Stomach (tissue), 9 donors: ENCODE results near the gene BPI. TPM values are rescaled to one million over a fixed set of nuclear protein-coding genes. Genes with fewer than 3 reads are reported as not detected.

Source experiments
- DNase-seq, 2 donors: peaks; one replicate each; pipeline versions ENCODE4 v3.0.0 to v3.0.0-alpha.2; 2013 to 2019
- H3K27ac ChIP-seq, 5 donors: fragments of 200-600 bp in 4 of 5; sonication (generic) in 4 of 5; one replicate each; pipeline ENCODE4 v1.5.1; 2013 to 2019; ENCODE audit warnings: mild to moderate bottlenecking in 1 of 5, moderate library complexity in 1 of 5
- H3K27me3 ChIP-seq, 3 donors: fragments of 200-600 bp; sonication (generic); one replicate each; pipeline ENCODE4 v1.5.1; 2017 to 2019; ENCODE audit warnings: mixed run types in 1 of 3
- H3K36me3 ChIP-seq, 4 donors: fragments of 200-600 bp; sonication (generic); 1 replicate in 3 of 4; 2 replicates in 1 of 4; pipeline ENCODE4 v1.5.1; 2016 to 2019
- H3K4me1 ChIP-seq, 4 donors: fragments of 200-600 bp; sonication (generic); one replicate each; pipeline ENCODE4 v1.5.1; 2016 to 2019
- H3K4me3 ChIP-seq, 4 donors: fragments of 200-600 bp; sonication (generic) in 3 of 4; one replicate each; pipeline ENCODE4 v1.5.1; 2016 to 2019; ENCODE audit warnings: mild to moderate bottlenecking in 1 of 4
- H3K9me3 ChIP-seq, 4 donors: fragments of 200-600 bp; sonication (generic); one replicate each; pipeline ENCODE4 v1.5.1; 2016 to 2019
- EP300 ChIP-seq: sonication (generic); formaldehyde crosslinking; IDR thresholded peaks from one replicate; pipeline ENCODE4 v1.6.1; 2017; ENCODE audit warnings: antibody characterized with exemption
- POLR2A ChIP-seq, 4 donors: fragments of 450-650 bp; IDR thresholded peaks; one replicate each; pipeline ENCODE4 v1.6.1; 2016; ENCODE audit warnings: antibody characterized with exemption in 4 of 4, control low read depth in 2 of 4, mild to moderate bottlenecking in 1 of 4, moderate library complexity in 1 of 4
- POLR2AphosphoS5 ChIP-seq, 3 donors: sonication (generic); formaldehyde crosslinking; IDR thresholded peaks; one replicate each; pipeline ENCODE4 v1.6.1; 2016; ENCODE audit warnings: antibody characterized with exemption in 3 of 3
- WGBS, 5 donors: extraction: QIAGEN DNeasy Blood & Tissue Kit in 3 of 5; methylation state at CpG; one replicate each; pipeline versions ENCODE4 v1.1.5 to v1.1.7; 2013 to 2018; 5-methylcytosine and 5-hydroxymethylcytosine counted together
- intact Hi-C: fragments of 100-400 bp; cut with DNase I; formaldehyde crosslinking; loops from one replicate; pipeline ENCODE4 v1.15.1; 2023; ENCODE audit warnings: low total_unique reads
- polyA plus RNA-seq, 3 donors: library from polyadenylated mRNA; stranded (reverse); fragments of 200-250 nt; gene quantifications; one replicate each; pipeline ENCODE4 v1.2.3, GENCODE V29; 2013
- total RNA-seq, 5 donors: library from RNA; depleted of rRNA; stranded (reverse); fragments of >200 nt; gene quantifications; one replicate each; pipeline versions ENCODE4 v1.1.0 to v1.2.3, GENCODE V29; 2014 to 2016
- TF ChIP-seq, protein P1 (sequence below), 7 experiments: fragments of 450-650 bp in 4 of 7; fragments of 200-600 bp in 3 of 7; sonication (generic) in 3 of 7; IDR thresholded peaks; one replicate each; pipeline ENCODE4 v1.5.1; 2016 to 2019; ENCODE audit warnings: antibody characterized with exemption in 7 of 7, control low read depth in 2 of 7, mild to moderate bottlenecking in 1 of 7
- donor health status: healthy with polysubstance abuse.
- donor health status: Bipolar disorder and iron deficiency.
- donor health status: healthy.

Gene BPI
- total and polyA plus RNA-seq, 8 donors: 0.13 to 4.8 (median 0.86) TPM; not detected in 4

DNA sequence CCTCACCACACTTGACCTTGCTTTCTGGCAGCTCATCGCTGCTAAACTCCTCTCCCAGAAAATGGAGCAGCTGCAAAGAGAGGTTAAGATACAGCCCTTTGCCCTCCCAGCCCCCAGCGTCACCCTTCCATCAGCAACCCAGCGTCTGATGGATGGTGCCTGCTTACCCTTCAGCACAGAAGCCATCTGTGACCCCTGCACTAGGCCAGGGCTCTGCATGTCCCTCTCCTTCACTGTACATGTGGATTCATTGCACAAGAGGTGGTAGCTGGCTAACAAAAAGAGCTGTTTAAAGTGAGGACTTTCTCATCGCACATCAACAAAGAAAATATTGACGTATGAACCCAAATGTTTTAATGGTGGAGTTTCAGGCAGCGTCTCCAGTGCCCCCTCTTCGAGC is 54.6 kb downstream of the BPI start:
- TF ChIP-seq EP300 (no peak), POLR2AphosphoS5 (IDR thresholded peaks at IDR 0.05) (no peak), POLR2A (IDR thresholded peaks at IDR 0.05) (no peak)
- TF ChIP-seq, protein P1, sequence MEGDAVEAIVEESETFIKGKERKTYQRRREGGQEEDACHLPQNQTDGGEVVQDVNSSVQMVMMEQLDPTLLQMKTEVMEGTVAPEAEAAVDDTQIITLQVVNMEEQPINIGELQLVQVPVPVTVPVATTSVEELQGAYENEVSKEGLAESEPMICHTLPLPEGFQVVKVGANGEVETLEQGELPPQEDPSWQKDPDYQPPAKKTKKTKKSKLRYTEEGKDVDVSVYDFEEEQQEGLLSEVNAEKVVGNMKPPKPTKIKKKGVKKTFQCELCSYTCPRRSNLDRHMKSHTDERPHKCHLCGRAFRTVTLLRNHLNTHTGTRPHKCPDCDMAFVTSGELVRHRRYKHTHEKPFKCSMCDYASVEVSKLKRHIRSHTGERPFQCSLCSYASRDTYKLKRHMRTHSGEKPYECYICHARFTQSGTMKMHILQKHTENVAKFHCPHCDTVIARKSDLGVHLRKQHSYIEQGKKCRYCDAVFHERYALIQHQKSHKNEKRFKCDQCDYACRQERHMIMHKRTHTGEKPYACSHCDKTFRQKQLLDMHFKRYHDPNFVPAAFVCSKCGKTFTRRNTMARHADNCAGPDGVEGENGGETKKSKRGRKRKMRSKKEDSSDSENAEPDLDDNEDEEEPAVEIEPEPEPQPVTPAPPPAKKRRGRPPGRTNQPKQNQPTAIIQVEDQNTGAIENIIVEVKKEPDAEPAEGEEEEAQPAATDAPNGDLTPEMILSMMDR (IDR thresholded peaks at IDR 0.05): no peak
- Histone ChIP-seq H3K4me1 (no peaks in the 10 kb centered on the region), H3K4me3 (no peak overlapping the region), H3K27ac (no peak overlapping the region), H3K9me3 (no peaks in the 10 kb centered on the region), H3K27me3 (no peaks in the 10 kb centered on the region), H3K36me3 (no peaks in the 10 kb centered on the region)
- intact Hi-C loops: no loop called here
- WGBS, 5 donors: 71 to 79% (median 74%) methylated on average over 7 of the region's 7 CpGs
- no peak for DNase-seq

- no peaks in the 10 kb centered on the region for H3K4me1 ChIP-seq
Measured at GRCh38 chr20:38363004-38363747, 59.2 kb downstream of the BPI start.

GRCh38 chr20:38369389-38369788 is 65.4 kb downstream of the BPI start:
- peak in 1 of 2 donors; percentile 16 for DNase-seq
- WGBS, 5 donors: 34 to 43% (median 36%) methylated on average over 2 of the region's 2 CpGs
- intact Hi-C loops: no loop called here

More at GRCh38 chr20:38363004-38363747, 59.2 kb downstream of the BPI start:
- no peak for DNase-seq
- H3K27ac ChIP-seq: no peak overlapping the region
- no peak overlapping the region for H3K4me3 ChIP-seq
- TF ChIP-seq, protein P1 (IDR thresholded peaks at IDR 0.05): no peak
- TF ChIP-seq EP300 (no peak), POLR2AphosphoS5 (IDR thresholded peaks at IDR 0.05) (no peak), POLR2A (IDR thresholded peaks at IDR 0.05) (no peak)
- 93 to 98% (median 95%) methylated on average over 5 to 8 of the region's 8 CpGs for WGBS, 5 donors
- no peaks in the 10 kb centered on the region for H3K36me3 ChIP-seq
- no peaks in the 10 kb centered on the region for H3K27me3 ChIP-seq
- no peaks in the 10 kb centered on the region for H3K9me3 ChIP-seq
- intact Hi-C loops: no loop called here

GRCh38 chr20:38372806-38373205 is 68.8 kb downstream of the BPI start:
- DNase-seq: no peak
- H3K9me3 ChIP-seq: no peaks in the 10 kb centered on the region
- H3K27me3 ChIP-seq: peaks cover 0 to 5% (median 0%) of the 10 kb centered on the region in 3 donors
- WGBS, 5 donors: 66 to 70% (median 68%) methylated on average over 5 of the region's 5 CpGs
- H3K27ac ChIP-seq: no peak overlapping the region
- intact Hi-C loops: no loop called here
- no peaks in the 10 kb centered on the region for H3K36me3 ChIP-seq
- no peaks in the 10 kb centered on the region for H3K4me1 ChIP-seq
- no peak for TF ChIP-seq EP300
- TF ChIP-seq, protein P1 (IDR thresholded peaks at IDR 0.05): no peak
- TF ChIP-seq POLR2A (IDR thresholded peaks at IDR 0.05): no peak
- TF ChIP-seq POLR2AphosphoS5 (IDR thresholded peaks at IDR 0.05): no peak
- no peak overlapping the region for H3K4me3 ChIP-seq

More at GRCh38 chr20:38369389-38369788, 65.4 kb downstream of the BPI start:
- no peak overlapping the region for H3K4me3 ChIP-seq
- H3K4me1 ChIP-seq: no peaks in the 10 kb centered on the region
- no peak for TF ChIP-seq POLR2AphosphoS5 (IDR thresholded peaks at IDR 0.05)
- TF ChIP-seq EP300: no peak
- TF ChIP-seq, protein P1 (IDR thresholded peaks at IDR 0.05): no peak
- TF ChIP-seq POLR2A (IDR thresholded peaks at IDR 0.05): no peak
- H3K27me3 ChIP-seq: peaks cover 0 to 5% (median 0%) of the 10 kb centered on the region in 3 donors
- H3K27ac ChIP-seq: no peak overlapping the region
- H3K36me3 ChIP-seq: no peaks in the 10 kb centered on the region
- no peaks in the 10 kb centered on the region for H3K9me3 ChIP-seq
